ENCODE results near the gene MUC4.
"Not testable (repeated sequence)": the region's sequence is repeated elsewhere in the genome, so short reads cannot be mapped to it uniquely, and the experiment has no call there.

Gene MUC4

DNA sequence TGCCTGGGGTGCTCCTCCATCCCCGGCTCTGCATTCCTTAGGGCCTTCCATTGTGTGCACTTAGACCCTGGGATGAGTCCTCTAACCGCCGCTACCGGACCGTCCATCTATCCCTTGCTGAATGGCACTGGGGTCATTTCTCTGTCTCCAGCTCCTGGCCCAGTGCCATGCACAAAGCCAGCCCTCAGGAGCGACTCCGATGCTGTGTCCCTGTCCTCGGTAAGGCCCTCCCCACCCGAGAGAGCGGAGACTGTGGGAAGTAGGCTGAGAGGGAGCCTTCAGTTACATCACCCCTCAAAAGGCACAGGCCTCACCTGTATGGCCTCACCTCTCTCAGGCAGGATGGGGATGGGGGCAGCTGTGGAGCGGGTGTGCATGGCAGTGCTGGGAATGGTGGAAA is 33.8 kb downstream of the MUC4 start:
- DNase-seq: no peak

DNA sequence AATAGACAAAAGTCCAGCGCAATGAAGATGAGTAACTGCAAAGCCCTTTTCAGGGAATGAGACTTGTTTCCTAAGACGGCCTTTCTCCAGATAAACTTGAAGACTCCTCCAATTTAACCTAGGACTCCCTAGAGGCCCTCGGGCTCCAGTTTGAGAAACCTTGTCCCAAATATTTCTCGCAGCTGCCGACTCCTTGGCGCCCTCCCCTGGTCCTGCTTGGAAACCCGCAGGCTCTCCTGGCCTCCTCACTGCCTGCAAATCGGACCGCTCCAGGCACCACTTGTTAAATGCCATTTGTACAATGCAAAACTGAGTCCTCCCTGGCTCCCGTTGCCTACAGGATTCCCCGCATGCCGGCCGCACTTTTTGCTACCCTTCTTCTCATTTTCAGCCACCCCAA is 36.8 kb downstream of the MUC4 start:
- peak in 1 of 2 experiments; percentile 38 for DNase-seq

DNA sequence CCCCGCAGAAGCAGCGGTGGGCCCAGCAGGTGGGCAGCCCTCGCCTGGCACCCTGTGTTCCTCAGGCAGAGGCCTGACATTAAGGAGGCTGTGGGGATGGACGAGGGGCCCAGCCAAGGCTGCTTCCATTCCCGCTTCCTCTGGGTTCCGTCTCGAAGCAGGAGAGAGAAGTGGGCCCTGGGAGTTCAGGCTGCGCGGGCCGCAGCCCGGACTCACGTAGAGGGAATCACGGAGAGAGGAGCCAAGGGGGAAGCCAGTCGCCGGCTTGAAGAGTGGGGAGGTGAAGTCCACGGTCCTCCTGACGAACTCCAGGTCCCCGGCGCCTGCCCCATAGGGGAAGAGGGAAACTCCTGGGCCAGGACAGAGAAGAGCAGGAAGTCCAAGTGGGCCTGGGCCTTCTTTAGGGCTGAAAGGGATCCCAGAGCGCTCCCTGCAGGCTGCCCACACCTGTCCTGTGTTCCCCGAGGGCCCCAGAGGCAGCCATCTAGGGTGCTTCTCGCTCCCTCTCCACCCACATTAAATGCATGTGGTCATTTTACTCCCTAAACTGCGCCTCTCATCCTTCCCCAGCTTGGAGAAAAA is 37.7 kb downstream of the MUC4 start:
- no peak for DNase-seq

DNA sequence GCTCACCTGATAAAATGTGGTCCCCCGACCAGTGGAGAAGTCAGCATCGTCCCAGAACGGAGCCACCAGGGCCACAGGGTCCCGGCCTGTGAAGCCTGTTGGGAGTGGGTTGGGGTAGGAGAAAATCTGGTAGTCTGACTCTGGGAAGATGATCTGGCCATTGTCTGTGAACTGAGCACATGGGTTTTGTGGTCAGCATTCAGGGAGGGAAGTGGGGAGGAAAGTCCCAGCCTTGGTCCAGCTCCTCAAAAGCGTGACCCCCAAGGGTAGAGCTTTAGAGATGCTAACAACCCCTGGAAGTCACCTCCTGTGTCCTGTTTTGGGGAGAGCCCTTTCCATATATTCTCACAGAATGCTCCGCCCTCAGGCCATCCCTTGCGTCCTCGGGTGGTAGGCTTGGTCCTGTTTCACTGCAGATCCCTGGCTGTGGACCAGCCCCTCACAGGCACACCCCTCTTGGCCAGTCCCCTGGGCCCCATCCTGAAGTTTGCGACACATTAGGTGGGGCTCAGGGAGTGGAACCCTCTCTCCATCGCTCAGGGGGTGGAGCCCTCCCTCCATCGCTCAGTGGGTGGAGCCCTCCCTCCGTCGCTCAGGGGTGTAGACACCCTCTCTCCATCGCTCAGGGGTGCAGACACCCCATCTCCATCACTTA is 40.0 kb downstream of the MUC4 start:
- DNase-seq: no peak

DNA sequence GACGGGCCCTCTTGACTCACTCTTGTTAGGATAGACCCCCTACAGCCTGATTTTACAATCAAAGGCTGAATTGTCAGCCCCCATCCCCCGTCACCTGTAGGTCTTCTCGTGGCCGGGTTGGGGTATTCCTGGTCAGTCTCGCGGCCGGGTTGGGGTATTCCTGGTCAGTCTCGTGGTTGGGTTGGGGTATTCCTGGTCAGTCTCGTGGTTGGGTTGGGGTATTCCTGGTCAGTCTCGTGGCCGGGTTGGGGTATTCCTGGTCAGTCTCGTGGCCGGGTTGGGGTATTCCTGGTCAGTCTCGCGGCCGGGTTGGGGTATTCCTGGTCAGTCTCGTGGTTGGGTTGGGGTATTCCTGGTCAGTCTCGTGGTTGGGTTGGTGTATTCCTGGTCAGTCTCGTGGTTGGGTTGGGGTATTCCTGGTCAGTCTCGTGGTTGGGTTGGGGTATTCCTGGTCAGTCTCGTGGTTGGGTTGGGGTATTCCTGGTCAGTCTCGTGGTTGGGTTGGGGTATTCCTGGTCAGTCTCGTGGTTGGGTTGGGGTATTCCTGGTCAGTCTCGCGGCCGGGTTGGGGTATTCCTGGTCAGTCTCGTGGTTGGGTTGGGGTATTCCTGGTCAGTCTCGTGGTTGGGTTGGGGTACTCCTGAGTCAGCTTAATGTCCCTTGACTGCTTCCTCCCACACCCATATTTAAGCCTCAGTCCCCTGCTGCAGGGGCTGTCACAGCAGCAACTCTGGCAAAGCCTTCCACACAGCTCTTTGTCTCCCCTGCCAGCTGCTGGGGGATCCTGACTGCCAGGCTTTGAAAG is 40.7 kb downstream of the MUC4 start:
- not testable (repeated sequence) for DNase-seq

DNA sequence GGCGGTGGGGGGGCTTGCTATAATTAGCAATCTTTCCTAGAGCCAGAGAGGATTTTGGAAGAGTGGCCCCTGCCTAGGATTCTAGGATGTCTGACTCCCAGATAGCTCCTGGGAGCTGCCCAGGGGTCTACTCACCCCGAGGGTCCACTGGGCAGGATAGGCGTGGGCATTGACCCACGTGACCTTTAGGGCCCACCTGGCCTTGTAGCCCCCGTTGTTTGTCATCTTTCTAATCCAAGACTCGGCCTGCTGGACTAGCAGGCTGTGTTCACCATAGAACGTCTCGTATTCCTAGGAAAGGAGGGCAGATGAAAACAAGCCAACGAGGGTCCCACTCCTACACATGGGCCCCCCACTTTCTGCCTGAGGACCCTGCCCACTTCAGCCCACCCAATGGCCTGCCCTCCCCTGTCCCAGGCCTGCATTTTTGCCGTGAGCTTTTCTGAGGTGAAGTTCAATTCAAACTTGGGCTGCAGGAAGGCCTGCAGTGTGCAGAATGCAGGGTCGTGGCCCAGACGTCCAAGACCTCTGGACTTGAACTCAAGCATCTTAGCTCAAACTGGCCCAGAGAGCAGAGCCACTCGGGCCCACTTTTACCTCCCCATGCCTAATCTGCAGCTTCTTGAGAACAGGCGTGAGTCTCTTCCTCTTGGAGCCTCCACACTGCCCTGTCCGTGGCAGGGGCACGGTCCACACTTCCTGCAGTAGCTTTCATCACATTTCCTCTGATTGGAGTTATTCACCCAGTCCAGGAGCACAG is 41.5 kb downstream of the MUC4 start:
- no peak for DNase-seq

DNA sequence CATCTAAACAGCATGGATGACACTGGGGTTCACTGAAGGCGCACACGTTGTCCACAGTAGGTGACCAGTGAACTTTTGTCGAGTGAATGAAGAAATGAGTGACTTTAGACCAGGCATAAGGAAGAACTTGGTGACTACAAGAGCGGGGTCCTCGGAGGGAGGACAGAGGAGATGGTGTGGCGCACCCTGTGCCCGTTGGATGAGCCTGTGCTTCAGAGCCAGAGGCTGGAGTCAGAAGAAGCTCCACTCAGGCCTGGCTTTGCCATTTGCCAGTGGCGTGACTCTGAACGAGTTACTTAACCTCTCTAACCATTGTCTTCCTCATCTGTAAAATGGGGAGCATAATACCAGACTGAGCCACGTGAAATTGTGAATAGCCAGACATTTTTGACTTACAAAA is 42.2 kb downstream of the MUC4 start:
- no peak for DNase-seq

DNA sequence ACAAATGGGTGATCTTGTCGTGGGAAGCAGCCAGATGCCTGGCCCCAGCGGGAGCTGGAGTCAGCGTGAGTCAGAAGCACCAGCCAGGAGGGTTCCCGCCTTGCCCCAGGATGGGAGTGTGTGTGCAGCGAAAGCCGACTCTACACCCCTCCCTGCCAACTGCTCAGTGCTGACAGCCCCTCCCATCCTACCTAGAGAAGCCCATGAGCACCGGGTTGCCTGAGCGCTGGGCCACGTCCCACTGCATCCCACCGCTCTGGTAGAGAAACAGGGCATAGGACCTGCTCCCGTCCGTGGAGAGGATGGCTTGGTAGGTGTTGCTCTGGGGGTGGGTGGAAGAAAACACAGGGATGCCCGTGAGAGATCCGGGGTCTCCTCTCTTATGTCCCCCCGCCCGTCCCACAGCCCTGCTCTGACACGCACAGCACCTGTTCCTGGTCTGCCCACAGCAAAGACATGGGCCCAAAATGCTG is 42.9 kb downstream of the MUC4 start:
- no peak for DNase-seq

DNA sequence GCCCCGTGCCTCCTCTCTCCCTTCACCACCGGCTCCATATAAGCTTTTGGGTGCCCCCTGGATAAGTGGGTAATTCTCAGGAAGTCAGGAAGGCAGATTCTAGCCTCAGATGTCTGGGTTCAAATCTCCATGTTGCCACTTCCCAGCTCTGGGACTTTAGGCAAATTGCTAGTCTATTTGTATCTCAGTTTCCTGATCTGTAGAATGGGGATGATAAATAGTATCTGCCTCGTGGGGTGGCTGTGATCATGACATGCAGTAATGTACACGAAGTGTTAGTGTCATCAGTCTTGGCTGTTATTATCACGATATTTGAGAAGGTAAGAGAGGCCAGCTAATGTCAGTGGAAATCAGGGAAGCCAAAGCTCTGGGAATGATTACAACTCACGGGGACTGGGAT is 43.3 kb downstream of the MUC4 start:
- no peak for DNase-seq

DNA sequence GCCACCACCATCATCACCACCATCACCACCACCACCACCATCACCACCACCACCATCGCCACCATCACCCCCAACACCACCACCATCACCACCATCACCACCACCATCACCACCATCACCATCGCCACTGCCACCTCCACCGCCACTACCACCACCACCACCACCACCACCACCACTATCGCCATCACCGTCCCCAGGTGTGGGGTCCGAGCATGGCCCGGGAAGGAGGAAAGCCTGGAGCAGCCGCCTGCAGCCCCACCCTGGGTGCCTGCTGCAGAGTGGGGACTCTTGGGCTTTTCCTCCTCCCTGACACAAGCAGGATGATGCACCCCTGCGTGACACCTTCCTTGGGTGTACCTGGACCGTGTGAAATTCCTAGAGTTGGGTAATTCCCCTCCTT is 43.9 kb downstream of the MUC4 start:
- DNase-seq: no peak

DNA sequence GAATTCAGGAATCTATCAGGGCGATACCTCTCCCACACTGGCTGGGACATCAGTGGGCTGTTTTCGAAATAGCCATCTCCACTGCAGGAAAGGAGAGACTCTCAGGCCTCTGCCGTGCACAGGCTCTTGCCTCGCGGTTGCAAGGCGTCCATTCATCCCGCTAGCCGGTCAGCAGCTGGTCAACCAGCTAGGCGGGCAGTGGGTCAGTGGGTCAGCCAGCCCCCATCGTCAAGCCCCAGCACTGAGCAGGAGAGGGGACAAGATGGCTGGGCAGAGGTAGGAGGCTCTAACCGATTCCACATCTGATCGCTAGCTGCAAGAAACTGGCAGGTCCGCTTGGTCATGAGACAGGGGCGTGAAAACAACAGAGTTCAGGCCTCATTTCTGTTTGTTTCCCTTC is 45.1 kb downstream of the MUC4 start:
- DNase-seq: no peak

DNA sequence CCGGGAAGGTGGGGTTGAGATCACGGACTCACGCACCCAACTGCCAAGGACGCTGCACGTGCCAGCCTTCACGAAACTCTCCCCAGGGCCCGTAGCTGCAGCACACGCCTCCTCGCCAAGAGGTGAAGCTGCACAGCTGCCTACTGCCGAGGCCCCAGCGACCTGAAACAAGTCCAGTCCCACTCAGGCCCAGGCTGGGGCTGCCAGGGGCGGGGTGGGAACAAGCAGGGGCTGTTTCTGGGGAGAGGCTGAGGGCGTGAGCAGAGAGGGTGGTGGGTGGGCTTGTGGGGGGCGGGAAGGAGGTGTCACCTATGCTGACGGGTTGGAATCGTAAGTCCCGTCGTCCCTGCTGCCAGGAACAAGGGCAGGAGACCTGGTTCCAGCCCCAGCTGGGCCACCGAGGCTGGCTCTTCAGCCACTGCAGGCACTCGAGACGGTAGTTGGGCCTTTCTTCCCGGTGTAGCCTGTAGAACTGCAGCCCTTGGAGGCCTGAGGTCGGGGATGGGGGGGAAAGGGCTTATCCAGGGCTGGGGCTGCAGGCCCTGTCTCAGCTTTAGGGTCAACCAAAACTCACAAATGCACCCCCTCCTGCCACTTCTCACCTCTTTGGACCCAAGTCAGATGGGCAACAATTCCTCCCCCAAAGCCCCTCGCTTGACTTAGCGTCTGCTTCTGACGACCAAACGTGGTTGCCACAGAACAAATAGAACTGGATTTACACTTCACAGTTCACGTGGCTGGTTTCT is 46.6 kb downstream of the MUC4 start:
- no peak for DNase-seq

DNA sequence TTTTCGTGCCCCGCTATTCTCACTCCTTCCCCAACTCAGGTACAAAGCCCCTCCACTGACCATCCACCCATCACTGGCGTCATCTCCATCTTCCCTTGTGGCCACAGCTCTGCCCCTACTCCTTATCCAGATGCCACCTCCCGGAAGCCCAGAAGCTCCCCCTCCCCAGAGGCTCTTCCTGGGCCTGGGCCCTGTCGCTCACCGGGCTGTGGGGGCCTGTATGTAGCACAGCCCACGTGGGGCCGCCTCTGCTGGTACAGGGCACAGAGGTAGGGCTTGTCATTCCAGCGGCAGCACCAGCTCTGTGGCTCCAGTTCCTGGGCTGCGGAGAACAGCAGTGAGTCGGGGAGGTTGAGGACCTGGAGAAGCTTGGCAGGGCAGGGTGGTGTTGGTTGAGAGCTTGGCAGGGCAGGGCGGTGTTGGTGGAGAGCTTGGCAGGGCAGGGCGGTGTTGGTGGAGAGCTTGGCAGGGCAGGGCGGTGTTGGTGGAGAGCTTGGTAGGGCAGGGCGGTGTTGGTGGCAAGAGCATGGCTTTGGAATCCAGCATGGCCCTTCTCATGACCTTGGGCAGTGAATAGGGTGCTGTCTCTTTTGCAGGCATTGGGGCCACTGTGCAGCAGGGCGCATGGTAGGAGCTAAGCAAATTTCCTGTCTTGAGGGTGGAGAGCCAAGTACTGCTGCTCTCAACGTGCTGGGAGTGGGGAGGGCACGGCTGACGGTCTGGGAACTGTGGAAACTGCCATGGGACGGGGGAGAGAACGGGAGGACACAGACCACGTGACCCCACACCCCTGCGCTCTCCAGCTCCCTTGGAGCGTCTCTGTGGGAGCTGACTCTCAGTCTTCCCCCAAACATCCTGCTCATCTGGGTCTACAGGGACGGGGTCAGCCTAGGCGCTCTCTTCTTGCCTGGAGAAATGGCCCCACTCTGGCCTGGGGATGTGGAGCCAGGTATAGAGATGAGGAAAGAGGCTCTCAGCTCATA is 47.6 kb downstream of the MUC4 start:
- no peak for DNase-seq

DNA sequence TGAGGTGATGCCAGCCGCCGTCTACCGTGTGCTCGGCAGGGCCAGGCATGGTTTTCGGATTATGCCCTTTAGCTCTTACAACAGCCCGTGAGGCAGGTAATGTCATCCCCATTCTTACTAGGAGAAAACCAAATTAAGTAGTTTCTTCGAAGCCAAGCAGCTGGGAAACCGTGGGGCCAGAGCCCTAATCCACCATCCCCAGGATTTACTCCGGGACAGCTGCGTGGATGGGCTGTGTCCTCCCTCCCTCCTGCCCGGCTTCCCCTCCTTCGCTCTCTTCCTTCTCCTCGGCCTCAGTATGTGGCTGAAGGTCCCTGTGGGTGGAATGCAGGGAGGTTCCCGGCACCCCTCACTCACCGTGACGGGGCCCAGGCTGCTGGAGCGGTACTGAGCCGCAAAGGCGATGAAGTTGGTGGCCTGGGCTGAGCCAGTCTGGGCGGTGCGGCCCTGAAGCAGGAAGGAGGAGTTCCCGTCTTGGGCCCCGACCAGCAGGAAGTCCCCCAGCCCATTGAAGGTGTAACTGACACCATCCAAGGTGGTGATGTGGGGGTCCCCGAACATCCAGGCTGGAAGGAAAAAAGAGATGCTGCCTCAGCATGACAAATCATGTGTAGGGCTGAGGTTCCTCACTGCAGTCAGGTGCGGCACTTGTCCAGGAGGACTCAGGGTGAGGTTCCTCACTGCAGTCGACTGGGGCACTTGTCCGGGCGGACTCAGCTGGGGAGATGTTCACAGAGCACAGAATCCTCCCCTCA is 48.5 kb downstream of the MUC4 start:
- no peak for DNase-seq

DNA sequence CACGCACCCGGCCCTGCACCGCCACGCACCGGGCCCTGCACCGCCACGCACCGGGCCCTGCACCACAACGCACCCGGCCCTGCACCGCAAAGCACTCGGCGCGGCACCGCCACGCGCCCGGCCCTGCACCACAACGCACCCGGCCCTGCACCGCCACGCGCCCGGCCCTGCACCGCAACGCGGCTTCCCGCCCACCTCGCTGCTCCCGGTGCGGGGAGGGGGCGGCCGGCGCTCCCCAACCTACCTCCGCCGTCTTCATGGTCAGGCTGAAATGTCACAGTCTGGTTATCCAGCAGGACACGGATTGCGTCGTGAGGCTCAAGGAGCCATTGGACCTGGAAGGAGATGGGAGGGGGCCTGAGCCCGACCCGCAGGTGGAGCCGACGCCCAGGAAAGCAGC is 49.1 kb downstream of the MUC4 start:
- no peak for DNase-seq

DNA sequence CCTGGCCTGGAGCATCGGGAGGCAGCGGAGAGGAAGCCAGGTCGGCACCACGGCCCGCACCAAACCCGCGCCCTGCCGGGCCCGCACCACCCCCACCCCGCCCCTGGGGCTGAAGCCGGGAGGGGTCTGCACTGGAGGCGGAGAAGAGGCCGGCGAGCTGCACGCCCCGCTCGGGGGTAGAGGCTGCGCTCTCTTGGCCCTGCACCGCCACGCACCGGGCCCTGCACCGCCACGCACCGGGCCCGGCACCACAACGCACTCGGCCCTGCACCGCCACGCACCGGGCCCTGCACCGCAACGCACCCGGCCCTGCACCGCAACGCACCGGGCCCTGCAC is 49.5 kb downstream of the MUC4 start:
- no peak for DNase-seq

DNA sequence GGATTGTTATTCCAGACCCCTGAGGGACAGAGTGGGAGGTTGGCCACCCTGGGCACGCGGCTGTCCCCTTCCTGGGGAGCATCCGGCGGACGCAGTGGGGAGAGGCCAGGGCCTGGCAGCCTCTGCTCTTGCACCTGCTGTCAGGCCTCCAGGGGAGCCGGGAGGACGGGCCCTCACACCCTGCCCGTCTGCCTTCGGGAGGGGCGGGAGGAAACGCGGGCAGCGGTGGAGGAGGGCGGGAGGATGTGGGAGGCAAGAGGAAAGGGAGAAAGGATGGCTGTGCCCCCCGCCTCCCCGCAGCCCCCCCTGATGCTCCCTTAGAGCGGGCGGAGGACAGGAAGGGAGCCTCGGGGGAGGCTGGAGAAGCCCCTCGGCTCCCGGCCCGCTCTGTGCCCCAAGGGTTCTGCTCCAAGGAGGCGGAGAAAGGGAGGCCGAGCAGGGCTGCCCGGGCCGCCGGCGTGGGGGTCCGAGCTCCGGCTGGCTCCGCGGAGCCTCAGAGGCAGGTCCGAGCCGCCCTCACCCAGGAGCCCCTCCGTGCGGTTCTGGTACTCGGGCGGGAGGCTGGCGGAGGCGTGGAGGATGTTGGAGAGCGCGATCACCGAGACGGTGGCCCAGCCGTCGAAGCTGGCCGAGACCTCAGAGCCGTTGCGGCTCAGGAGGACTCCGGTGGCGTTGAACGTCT is 50.0 kb downstream of the MUC4 start:
- no peak for DNase-seq

DNA sequence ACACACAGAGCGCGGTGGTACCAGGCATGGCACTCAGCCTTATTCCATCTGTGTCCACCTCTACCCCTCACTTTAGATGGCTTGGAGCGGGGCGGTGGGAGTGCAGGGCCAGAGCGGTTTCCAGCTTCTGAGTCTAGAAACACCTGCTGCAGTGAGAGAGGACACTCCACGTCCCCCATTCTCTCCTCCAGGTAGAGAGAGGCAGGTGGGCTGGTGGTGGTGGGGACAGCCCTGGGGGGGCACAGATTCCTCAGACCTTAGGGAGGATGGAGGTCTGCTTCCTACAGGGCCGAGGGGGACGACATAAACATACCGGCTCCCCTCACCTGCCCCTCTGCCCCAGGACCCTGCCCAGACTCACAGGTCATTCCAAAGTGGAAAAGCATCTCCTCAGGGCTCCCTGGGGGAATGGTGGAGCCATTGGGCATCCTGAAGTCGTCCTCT is 50.6 kb downstream of the MUC4 start:
- DNase-seq: no peak

DNA sequence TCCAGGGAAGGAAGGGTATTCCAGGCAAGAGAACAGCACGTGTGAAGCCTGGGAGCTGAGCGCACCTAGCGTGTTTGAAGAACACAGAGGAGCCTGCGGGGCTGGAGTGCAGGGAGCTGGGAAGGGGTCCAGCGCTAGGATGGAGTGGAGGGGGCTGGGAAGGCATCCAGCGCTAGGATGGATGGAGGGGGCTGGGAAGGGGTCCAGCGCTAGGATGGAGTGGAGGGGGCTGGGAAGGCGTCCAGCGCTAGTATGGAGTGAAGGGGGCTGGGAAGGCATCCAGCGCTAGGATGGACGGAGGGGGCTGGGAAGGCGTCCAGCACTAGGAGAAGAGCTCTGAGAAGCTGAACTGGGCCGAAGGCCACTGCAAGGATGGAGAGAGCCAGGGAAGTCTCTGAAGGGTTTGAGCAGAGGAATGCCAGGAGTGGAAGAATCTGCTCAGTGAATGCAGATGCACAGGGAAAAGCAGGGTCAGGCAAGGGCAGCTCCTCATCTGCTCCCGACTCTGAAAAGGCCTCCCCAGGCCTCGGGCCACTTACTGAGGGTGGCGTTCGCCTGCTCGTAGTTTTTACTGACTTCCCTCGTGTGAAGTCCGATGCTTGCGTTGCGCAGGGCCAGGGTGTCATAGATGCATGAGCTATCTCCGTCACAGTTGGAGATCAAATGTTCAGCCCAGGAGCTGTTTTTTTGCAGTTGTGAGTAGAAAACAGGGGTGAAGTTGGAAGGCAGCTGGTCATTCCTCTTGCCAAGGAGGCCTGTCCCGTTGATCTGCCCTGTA is 51.2 kb downstream of the MUC4 start:
- DNase-seq: no peak
